Measurements from ENCODE around the gene FBXL7. TPM values are rescaled to one million over a fixed set of nuclear protein-coding genes. Genes with fewer than 3 reads are reported as not detected.

FBXL7 gene
- total and polyA plus RNA-seq, 7 experiments from 2014 or later = not detected

DNA sequence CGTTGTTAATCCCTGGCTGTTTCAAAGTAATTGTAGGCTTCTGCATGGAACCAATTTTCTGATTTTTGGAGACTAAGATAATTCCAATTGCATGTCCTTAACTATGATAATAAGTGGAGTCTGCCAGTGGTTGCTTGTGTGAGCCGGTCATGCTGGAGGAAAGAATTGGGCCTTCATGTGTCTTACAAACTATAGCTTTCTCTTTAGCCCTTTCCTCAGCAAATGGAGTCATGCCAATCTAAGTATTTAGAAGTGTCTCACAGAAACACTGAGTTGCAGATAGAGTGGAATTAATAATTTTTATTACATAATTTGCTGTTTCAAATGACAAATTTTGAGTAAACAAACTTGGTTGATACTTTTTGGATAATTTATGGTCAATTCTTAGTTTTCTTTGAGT, 200.4 kb downstream of the FBXL7 start:
- Mint-ChIP-seq H3K9me3 (peaks cover 0 to 6% (median 0%) of the 10 kb centered on the region in 11 donors), H3K27me3 (no peaks in the 10 kb centered on the region), H3K4me1 (no peaks in the 10 kb centered on the region), H3K36me3 (no peaks in the 10 kb centered on the region), H3K27ac (no peak overlapping the region), H3K4me3 (no peak overlapping the region)
- Histone ChIP-seq H3K4me3 (ENCODE audit: low read length) (no peak overlapping the region), H3K27me3 (ENCODE audit: control insufficient read depth in 2 of 2, insufficient read depth in 2 of 2, low read length in 2 of 2) (no peaks in the 10 kb centered on the region), H3K9me3 (ENCODE audit: control insufficient read depth in 2 of 3, low read length in 3 of 3) (no peaks in the 10 kb centered on the region), H3K36me3 (ENCODE audit: control insufficient read depth in 2 of 3, insufficient read depth in 3 of 3, low read length in 3 of 3) (no peaks in the 10 kb centered on the region), H3K27ac (ENCODE audit: low read depth, low read length) (no peak overlapping the region), H3K4me1 (ENCODE audit: control insufficient read depth in 2 of 2, insufficient read depth in 2 of 2, low read length in 2 of 2) (no peaks in the 10 kb centered on the region)
- POLR2A ChIA-PET = no interaction called here
- DNase-seq = no peak
- intact Hi-C loops (cut with micrococcal nuclease) = no loop called here
- ATAC-seq = no peak
- CTCF ChIA-PET = no interaction called here

- DNase-seq (no peak), ATAC-seq (no peak)
- Histone ChIP-seq H3K27ac (ENCODE audit: low read depth, low read length) (no peak overlapping the region), H3K4me3 (ENCODE audit: low read length) (no peak overlapping the region), H3K27me3 (ENCODE audit: control insufficient read depth in 2 of 2, insufficient read depth in 2 of 2, low read length in 2 of 2) (no peaks in the 10 kb centered on the region), H3K36me3 (ENCODE audit: control insufficient read depth in 2 of 3, insufficient read depth in 3 of 3, low read length in 3 of 3) (no peaks in the 10 kb centered on the region), H3K9me3 (ENCODE audit: control insufficient read depth in 2 of 3, low read length in 3 of 3) (no peaks in the 10 kb centered on the region), H3K4me1 (ENCODE audit: control insufficient read depth in 2 of 2, insufficient read depth in 2 of 2, low read length in 2 of 2) (no peaks in the 10 kb centered on the region)
- Mint-ChIP-seq H3K9me3 (peaks cover 0 to 9% (median 2%) of the 10 kb centered on the region in 11 donors), H3K4me3 (no peak overlapping the region), H3K27ac (no peak overlapping the region), H3K27me3 (peaks cover 0 to 8% (median 0%) of the 10 kb centered on the region in 5 donors), H3K36me3 (no peaks in the 10 kb centered on the region), H3K4me1 (no peaks in the 10 kb centered on the region)
- CTCF ChIA-PET = no interaction called here
- POLR2A ChIA-PET = no interaction called here
- intact Hi-C loops (cut with micrococcal nuclease) = no loop called here
Observed at GRCh38 chr5:15702102-15702501, 202.1 kb downstream of the FBXL7 start.

DNA sequence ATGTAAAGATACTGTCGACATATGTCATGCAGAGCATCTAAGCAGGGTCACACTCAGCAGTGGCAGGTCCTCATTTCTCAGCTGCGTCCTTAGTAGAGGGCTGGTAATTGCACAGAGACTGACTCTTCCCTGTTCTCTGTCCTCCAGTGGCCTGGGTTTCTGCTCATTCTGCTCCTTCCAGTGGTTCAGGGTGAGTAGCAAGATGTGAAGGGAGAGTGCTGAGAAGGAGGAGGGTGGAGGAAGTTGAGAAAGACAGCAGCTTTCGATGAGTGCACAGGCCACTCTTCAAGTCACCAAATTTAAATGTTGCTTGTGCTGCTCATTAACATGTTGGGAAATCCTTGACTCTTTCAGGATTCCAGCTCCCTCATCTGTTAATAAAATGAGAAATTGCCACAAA, 203.9 kb downstream of the FBXL7 start:
- Mint-ChIP-seq H3K4me3 (no peak overlapping the region), H3K27ac (no peak overlapping the region), H3K27me3 (peaks cover 0 to 8% (median 0%) of the 10 kb centered on the region in 5 donors), H3K9me3 (peaks cover 0 to 12% (median 2%) of the 10 kb centered on the region in 11 donors), H3K4me1 (no peaks in the 10 kb centered on the region), H3K36me3 (no peaks in the 10 kb centered on the region)
- Histone ChIP-seq H3K27me3 (ENCODE audit: control insufficient read depth in 2 of 2, insufficient read depth in 2 of 2, low read length in 2 of 2) (no peaks in the 10 kb centered on the region), H3K4me1 (ENCODE audit: control insufficient read depth in 2 of 2, insufficient read depth in 2 of 2, low read length in 2 of 2) (no peaks in the 10 kb centered on the region), H3K9me3 (ENCODE audit: control insufficient read depth in 2 of 3, low read length in 3 of 3) (no peaks in the 10 kb centered on the region), H3K36me3 (ENCODE audit: control insufficient read depth in 2 of 3, insufficient read depth in 3 of 3, low read length in 3 of 3) (no peaks in the 10 kb centered on the region), H3K4me3 (ENCODE audit: low read length) (no peak overlapping the region), H3K27ac (ENCODE audit: low read depth, low read length) (no peak overlapping the region)
- ChIA-PET POLR2A (no interaction called here), CTCF (no interaction called here)
- ATAC-seq (no peak), DNase-seq (no peak)
- intact Hi-C loops (cut with micrococcal nuclease) = no loop called here

DNA sequence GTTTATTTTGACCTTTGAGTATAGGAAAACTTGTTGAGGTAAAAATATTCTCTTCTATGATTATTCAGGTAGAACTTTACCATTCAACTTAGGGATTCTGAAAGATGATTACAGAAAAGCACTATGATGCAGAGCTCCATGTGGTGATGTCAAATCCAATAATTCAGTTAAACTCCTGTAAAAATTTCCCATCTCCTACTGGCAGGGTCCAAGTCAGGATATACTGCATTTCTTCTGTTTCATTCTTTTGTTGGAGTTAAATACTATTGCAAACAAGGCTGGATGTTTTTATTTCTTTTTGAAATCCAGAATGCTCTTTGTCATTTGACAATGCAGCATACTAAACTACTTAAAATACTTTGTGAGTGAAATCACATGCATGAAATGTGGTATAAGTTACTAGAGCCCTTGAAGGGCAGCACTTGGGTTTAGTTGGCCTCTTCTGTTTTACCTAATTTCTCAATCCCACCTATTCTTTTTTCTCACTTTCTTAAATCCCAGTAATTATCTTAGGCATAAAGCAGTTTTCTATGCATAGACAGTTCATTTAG, 204.5 kb downstream of the FBXL7 start:
- no peaks in the 10 kb centered on the region for H3K4me1 ChIP-seq (ENCODE audit: control insufficient read depth in 2 of 2, insufficient read depth in 2 of 2, low read length in 2 of 2)
- ChIA-PET POLR2A (no interaction called here), CTCF (no interaction called here)
- Mint-ChIP-seq H3K36me3 (no peaks in the 10 kb centered on the region), H3K27ac (no peak overlapping the region), H3K9me3 (peaks cover 0 to 12% (median 3%) of the 10 kb centered on the region in 11 donors), H3K4me1 (no peaks in the 10 kb centered on the region), H3K4me3 (no peak overlapping the region), H3K27me3 (peaks cover 0 to 8% (median 0%) of the 10 kb centered on the region in 5 donors)
- ATAC-seq = no peak
- intact Hi-C loops (cut with micrococcal nuclease) = no loop called here
- no peak overlapping the region for H3K4me3 ChIP-seq (ENCODE audit: low read length)
- H3K27ac ChIP-seq (ENCODE audit: low read depth, low read length) = no peak overlapping the region
- DNase-seq = no peak
- H3K27me3 ChIP-seq (ENCODE audit: control insufficient read depth in 2 of 2, insufficient read depth in 2 of 2, low read length in 2 of 2) = no peaks in the 10 kb centered on the region
- no peaks in the 10 kb centered on the region for H3K36me3 ChIP-seq (ENCODE audit: control insufficient read depth in 2 of 3, insufficient read depth in 3 of 3, low read length in 3 of 3)
- H3K9me3 ChIP-seq (ENCODE audit: control insufficient read depth in 2 of 3, low read length in 3 of 3) = no peaks in the 10 kb centered on the region

- Mint-ChIP-seq H3K36me3 (no peaks in the 10 kb centered on the region), H3K4me1 (no peaks in the 10 kb centered on the region)
Observed at GRCh38 chr5:15707631-15708030, 207.7 kb downstream of the FBXL7 start.

GRCh38 chr5:15711892-15712291, 211.9 kb downstream of the FBXL7 start:
- H3K27ac ChIP-seq (ENCODE audit: low read depth, low read length) = no peak overlapping the region
- H3K36me3 Mint-ChIP-seq = no peaks in the 10 kb centered on the region
- no peaks in the 10 kb centered on the region for H3K36me3 ChIP-seq (ENCODE audit: control insufficient read depth in 2 of 3, insufficient read depth in 3 of 3, low read length in 3 of 3)
- no peak overlapping the region for H3K4me3 ChIP-seq (ENCODE audit: low read length)
- ChIA-PET POLR2A (no interaction called here), CTCF (no interaction called here)
- no peak overlapping the region for H3K27ac Mint-ChIP-seq
- H3K27me3 ChIP-seq (ENCODE audit: control insufficient read depth in 2 of 2, insufficient read depth in 2 of 2, low read length in 2 of 2) = no peaks in the 10 kb centered on the region
- no peaks in the 10 kb centered on the region for H3K27me3 Mint-ChIP-seq
- peaks cover 0 to 18% (median 4%) of the 10 kb centered on the region in 11 donors for H3K9me3 Mint-ChIP-seq
- no peaks in the 10 kb centered on the region for H3K4me1 Mint-ChIP-seq
- no peaks in the 10 kb centered on the region for H3K9me3 ChIP-seq (ENCODE audit: control insufficient read depth in 2 of 3, low read length in 3 of 3)
- no peak overlapping the region for H3K4me3 Mint-ChIP-seq
- ATAC-seq = no peak
- intact Hi-C loops (cut with micrococcal nuclease) = no loop called here
- no peak for DNase-seq
- no peaks in the 10 kb centered on the region for H3K4me1 ChIP-seq (ENCODE audit: control insufficient read depth in 2 of 2, insufficient read depth in 2 of 2, low read length in 2 of 2)

More at GRCh38 chr5:15707631-15708030, 207.7 kb downstream of the FBXL7 start:
- ATAC-seq (no peak), DNase-seq (no peak)
- Histone ChIP-seq H3K9me3 (ENCODE audit: control insufficient read depth in 2 of 3, low read length in 3 of 3) (no peaks in the 10 kb centered on the region), H3K27me3 (ENCODE audit: control insufficient read depth in 2 of 2, insufficient read depth in 2 of 2, low read length in 2 of 2) (no peaks in the 10 kb centered on the region), H3K4me1 (ENCODE audit: control insufficient read depth in 2 of 2, insufficient read depth in 2 of 2, low read length in 2 of 2) (no peaks in the 10 kb centered on the region), H3K4me3 (ENCODE audit: low read length) (no peak overlapping the region), H3K27ac (ENCODE audit: low read depth, low read length) (no peak overlapping the region), H3K36me3 (ENCODE audit: control insufficient read depth in 2 of 3, insufficient read depth in 3 of 3, low read length in 3 of 3) (no peaks in the 10 kb centered on the region)
- Mint-ChIP-seq H3K4me3 (no peak overlapping the region), H3K9me3 (peaks cover 0 to 15% (median 3%) of the 10 kb centered on the region in 11 donors), H3K27me3 (peaks cover 0 to 8% (median 0%) of the 10 kb centered on the region in 5 donors), H3K27ac (no peak overlapping the region)
- ChIA-PET CTCF (no interaction called here), POLR2A (no interaction called here)
- intact Hi-C loops (cut with micrococcal nuclease) = no loop called here

DNA sequence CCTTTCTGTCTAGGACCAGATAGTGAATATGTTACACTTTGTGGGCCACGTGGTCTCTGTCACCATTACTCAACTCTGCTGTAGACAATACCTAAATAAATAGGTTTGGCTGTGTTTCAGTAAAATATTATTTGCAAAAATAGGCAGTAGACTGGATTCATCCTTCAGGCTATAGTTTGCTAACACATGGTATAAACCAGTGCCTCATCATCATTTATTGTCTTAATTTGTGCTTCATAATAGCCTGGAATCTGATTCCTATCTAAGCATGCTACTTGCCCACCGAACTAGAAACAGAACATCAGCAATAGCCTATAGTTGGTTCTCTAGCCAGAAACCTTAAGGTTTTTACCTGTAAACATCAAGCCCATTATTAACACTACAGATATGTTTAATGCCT, 215.6 kb downstream of the FBXL7 start:
- Histone ChIP-seq H3K9me3 (ENCODE audit: control insufficient read depth in 2 of 3, low read length in 3 of 3) (no peaks in the 10 kb centered on the region), H3K27ac (ENCODE audit: low read depth, low read length) (no peak overlapping the region), H3K4me1 (ENCODE audit: control insufficient read depth in 2 of 2, insufficient read depth in 2 of 2, low read length in 2 of 2) (no peaks in the 10 kb centered on the region), H3K36me3 (ENCODE audit: control insufficient read depth in 2 of 3, insufficient read depth in 3 of 3, low read length in 3 of 3) (no peaks in the 10 kb centered on the region), H3K4me3 (ENCODE audit: low read length) (no peak overlapping the region), H3K27me3 (ENCODE audit: control insufficient read depth in 2 of 2, insufficient read depth in 2 of 2, low read length in 2 of 2) (no peaks in the 10 kb centered on the region)
- Mint-ChIP-seq H3K4me1 (no peaks in the 10 kb centered on the region), H3K36me3 (no peaks in the 10 kb centered on the region), H3K9me3 (peaks cover 0 to 11% (median 5%) of the 10 kb centered on the region in 11 donors), H3K27ac (no peak overlapping the region), H3K27me3 (no peaks in the 10 kb centered on the region), H3K4me3 (no peak overlapping the region)
- POLR2A ChIA-PET = no interaction called here
- intact Hi-C loops (cut with micrococcal nuclease) = no loop called here
- no peak for DNase-seq
- CTCF ChIA-PET = no interaction called here
- no peak for ATAC-seq

Data from naive thymus-derived CD4-positive, alpha-beta T cell (primary cell).